Measurements from ENCODE around the gene AK9.

AK9 gene

GRCh38 chr6:109695468-109695867, 4.5 kb upstream of the AK9 start:
- no peak for DNase-seq

GRCh38 chr6:109693111-109693510, 2.1 kb upstream of the AK9 start:
- no peak for DNase-seq

GRCh38 chr6:109690373-109690736, 647 bp downstream of the AK9 start:
- no peak for DNase-seq

GRCh38 chr6:109687271-109687761, 3.7 kb downstream of the AK9 start:
- DNase-seq: no peak

GRCh38 chr6:109686566-109687265, 4.3 kb downstream of the AK9 start:
- DNase-seq: no peak

- peak; percentile 37 for DNase-seq
Observed at GRCh38 chr6:109678661-109679505, 12.1 kb downstream of the AK9 start.

- DNase-seq: no peak
Observed at GRCh38 chr6:109678240-109678639, 12.8 kb downstream of the AK9 start.

- DNase-seq: no peak
Observed at GRCh38 chr6:109676724-109677123, 14.3 kb downstream of the AK9 start.

GRCh38 chr6:109672839-109673238, 18.2 kb downstream of the AK9 start:
- no peak for DNase-seq

- no peak for DNase-seq
Observed at GRCh38 chr6:109672175-109672574, 18.8 kb downstream of the AK9 start.

GRCh38 chr6:109671733-109672132, 19.3 kb downstream of the AK9 start:
- DNase-seq: no peak

- DNase-seq: no peak
Observed at GRCh38 chr6:109669811-109670210, 21.2 kb downstream of the AK9 start.

- DNase-seq: no peak
Observed at GRCh38 chr6:109662192-109662591, 28.8 kb downstream of the AK9 start.

- no peak for DNase-seq
Observed at GRCh38 chr6:109660526-109661320, 30.3 kb downstream of the AK9 start.

GRCh38 chr6:109655761-109656262, 35.2 kb downstream of the AK9 start:
- DNase-seq: no peak

GRCh38 chr6:109653264-109653663, 37.7 kb downstream of the AK9 start:
- DNase-seq: no peak

GRCh38 chr6:109644131-109644530, 46.9 kb downstream of the AK9 start:
- no peak for DNase-seq

- no peak for DNase-seq
Observed at GRCh38 chr6:109632405-109632804, 58.6 kb downstream of the AK9 start.

- DNase-seq: no peak
Observed at GRCh38 chr6:109631403-109631802, 59.6 kb downstream of the AK9 start.

- DNase-seq: no peak
Observed at GRCh38 chr6:109628158-109629000, 62.6 kb downstream of the AK9 start.

- no peak for DNase-seq
Observed at GRCh38 chr6:109626311-109626710, 64.7 kb downstream of the AK9 start.

GRCh38 chr6:109625199-109625598, 65.8 kb downstream of the AK9 start:
- no peak for DNase-seq

Data from NCI-H1436 treated with DMSO at 0.1 percent for 48 hours (cell line).